HL-60 (cell line): ENCODE data around the gene RENBP.

Source experiments
- DNase-seq, 2 experiments: peaks; one replicate each; pipeline ENCODE4 v3.0.0-alpha.2; 2010 to 2020; ENCODE audit warnings: low read depth in 1 of 2, low spot score in 1 of 2
- H3K27ac ChIP-seq: fragments of 250-450 bp; sonication (Bioruptor Pico); replicated peaks from 2 replicates; pipeline ENCODE4 v1.5.1; 2020; ENCODE audit warnings: mild to moderate bottlenecking, moderate library complexity
- H3K27me3 ChIP-seq: fragments of 250-450 bp; sonication (Bioruptor Pico); 2 replicates; pipeline ENCODE4 v1.5.1; 2021; ENCODE audit warnings: mild to moderate bottlenecking, moderate library complexity; ENCODE audit not compliant: insufficient read depth, poor library complexity, severe bottlenecking
- H3K4me3 ChIP-seq: replicated peaks from 2 replicates; pipeline ENCODE4 v1.5.1; 2011; ENCODE audit warnings: mild to moderate bottlenecking, control low read depth, low read length; ENCODE audit not compliant: insufficient read depth
- CTCF ChIP-seq: IDR thresholded peaks from one replicate; pipeline ENCODE4 v1.5.1; 2011; ENCODE audit warnings: low read length, control low read depth, inconsistent platforms; ENCODE audit not compliant: insufficient read depth
- GABPA ChIP-seq: IDR thresholded peaks from 2 replicates; pipeline ENCODE4 v1.6.1; 2012; ENCODE audit warnings: low read depth
- POLR2AphosphoS5 ChIP-seq: IDR thresholded peaks from 2 replicates; pipeline ENCODE4 v1.6.1; 2012; ENCODE audit warnings: low read depth
- REST ChIP-seq: IDR thresholded peaks from 2 replicates; pipeline ENCODE4 v1.6.1; 2012; ENCODE audit warnings: low read depth; ENCODE audit not compliant: insufficient replicate concordance
- SPI1 ChIP-seq: IDR thresholded peaks from 2 replicates; pipeline ENCODE4 v1.6.1; 2012; ENCODE audit warnings: low read depth, mild to moderate bottlenecking, borderline replicate concordance

Gene RENBP

GRCh38 chrX:153961292-153961691, 16.8 kb upstream of the RENBP start:
- H3K27me3 ChIP-seq: no peaks in the 10 kb centered on the region
- TF ChIP-seq POLR2AphosphoS5 (no peak), GABPA (no peak), SPI1 (no peak), REST (no peak), CTCF (no peak)
- H3K27ac ChIP-seq: no peak overlapping the region
- H3K4me3 ChIP-seq: no peak overlapping the region
- no peak for DNase-seq

- H3K4me3 ChIP-seq: no peak overlapping the region
- TF ChIP-seq GABPA: no peak
- TF ChIP-seq REST: no peak
- no peak for TF ChIP-seq SPI1
- no peak for TF ChIP-seq CTCF
- no peak for TF ChIP-seq POLR2AphosphoS5
Measured at GRCh38 chrX:153960786-153961185, 16.3 kb upstream of the RENBP start.

GRCh38 chrX:153960077-153960476, 15.6 kb upstream of the RENBP start:
- no peak for TF ChIP-seq CTCF
- no peak for TF ChIP-seq SPI1
- no peak for TF ChIP-seq POLR2AphosphoS5
- no peak for TF ChIP-seq REST
- TF ChIP-seq GABPA: no peak
- Histone ChIP-seq H3K27ac (no peak overlapping the region), H3K27me3 (no peaks in the 10 kb centered on the region), H3K4me3 (no peak overlapping the region)
- DNase-seq: no peak

More at GRCh38 chrX:153960786-153961185, 16.3 kb upstream of the RENBP start:
- Histone ChIP-seq H3K27me3 (no peaks in the 10 kb centered on the region), H3K27ac (no peak overlapping the region)
- DNase-seq: no peak
